B cell (primary cell): ENCODE measurements around the gene HAO2.

Experiments
- EZH2 ChIP-seq: IDR thresholded peaks from 2 replicates; pipeline ENCODE4 v1.6.1; 2012; ENCODE audit warnings: borderline replicate concordance, low read depth, mild to moderate bottlenecking, moderate library complexity, low read length; ENCODE audit not compliant: insufficient read depth, poor library complexity, severe bottlenecking
- TF ChIP-seq, protein P1 (sequence below): fragments of 200-600 bp; IDR thresholded peaks from one replicate; pipeline ENCODE4 v1.8.0; 2022; ENCODE audit warnings: antibody characterized with exemption, mild to moderate bottlenecking

DNA sequence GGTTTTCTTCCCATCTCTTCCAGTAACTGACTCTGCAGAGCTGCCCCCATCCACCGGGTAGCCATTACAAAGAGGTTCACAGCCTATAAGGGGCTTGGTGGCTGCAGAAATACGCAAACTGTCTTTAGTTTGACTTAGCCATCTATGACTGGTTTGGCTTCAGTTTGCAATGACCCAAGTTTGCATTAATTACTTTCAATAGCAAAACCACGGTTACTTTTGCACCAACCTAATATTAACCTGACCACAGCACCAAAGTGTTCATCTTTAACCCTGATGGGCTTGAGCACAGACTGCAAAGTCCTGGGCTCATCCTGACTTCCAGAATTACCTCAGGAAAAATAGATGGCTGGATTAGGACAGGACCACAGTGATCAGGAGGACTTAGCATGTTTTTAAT lies 2.2 kb upstream of the HAO2 start:
- TF ChIP-seq, protein P1, sequence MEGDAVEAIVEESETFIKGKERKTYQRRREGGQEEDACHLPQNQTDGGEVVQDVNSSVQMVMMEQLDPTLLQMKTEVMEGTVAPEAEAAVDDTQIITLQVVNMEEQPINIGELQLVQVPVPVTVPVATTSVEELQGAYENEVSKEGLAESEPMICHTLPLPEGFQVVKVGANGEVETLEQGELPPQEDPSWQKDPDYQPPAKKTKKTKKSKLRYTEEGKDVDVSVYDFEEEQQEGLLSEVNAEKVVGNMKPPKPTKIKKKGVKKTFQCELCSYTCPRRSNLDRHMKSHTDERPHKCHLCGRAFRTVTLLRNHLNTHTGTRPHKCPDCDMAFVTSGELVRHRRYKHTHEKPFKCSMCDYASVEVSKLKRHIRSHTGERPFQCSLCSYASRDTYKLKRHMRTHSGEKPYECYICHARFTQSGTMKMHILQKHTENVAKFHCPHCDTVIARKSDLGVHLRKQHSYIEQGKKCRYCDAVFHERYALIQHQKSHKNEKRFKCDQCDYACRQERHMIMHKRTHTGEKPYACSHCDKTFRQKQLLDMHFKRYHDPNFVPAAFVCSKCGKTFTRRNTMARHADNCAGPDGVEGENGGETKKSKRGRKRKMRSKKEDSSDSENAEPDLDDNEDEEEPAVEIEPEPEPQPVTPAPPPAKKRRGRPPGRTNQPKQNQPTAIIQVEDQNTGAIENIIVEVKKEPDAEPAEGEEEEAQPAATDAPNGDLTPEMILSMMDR = no peak
- no peak for TF ChIP-seq EZH2
